ENCODE results near the gene SPATA12. TPM values are rescaled to one million over a fixed set of nuclear protein-coding genes. Genes with fewer than 3 reads are reported as not detected.

Gene SPATA12
- total and polyA plus RNA-seq, 2 of the 8 experiments (the other 6 are each of a cell fraction or from before 2014, with no cell fraction given), result 0.19 to 0.97 TPM

DNA sequence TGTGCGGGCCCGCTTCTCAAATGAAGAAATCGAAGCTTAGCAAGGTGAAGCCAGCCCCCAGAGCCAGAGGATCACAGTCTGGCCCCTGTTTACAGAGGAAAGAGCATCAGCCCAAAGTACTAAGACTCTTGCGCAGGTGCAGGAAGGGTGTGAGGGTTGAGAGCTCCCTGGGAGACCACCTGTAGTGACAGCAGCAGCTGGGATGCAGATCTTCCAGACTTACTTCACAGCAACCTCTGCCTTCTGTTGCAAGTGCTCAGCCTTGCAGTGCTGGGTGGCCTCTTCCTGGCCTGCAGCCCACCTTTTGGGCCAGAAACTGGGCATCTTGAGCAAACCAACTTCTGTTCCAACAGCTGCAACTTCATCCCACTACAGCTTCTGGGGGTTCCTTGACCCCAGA, 19.7 kb downstream of the SPATA12 start:
- POLR2A ChIA-PET (ENCODE audit: partially characterized antibody), result interaction anchor here (1.1 to 2.0 kb wide), 4 partner anchors 8 to 85 kb away, joined by 3 to 7 read pairs (median 5); no protein-coding TSS in a partner anchor
- Histone ChIP-seq H2AK5ac (ENCODE audit: low read depth, low read length) (no peak overlapping the region), H4K8ac (ENCODE audit: extremely low read depth, insufficient read depth, low read length) (no peak overlapping the region; the same call in 1 of the 2 replicates), H2AFZ (ENCODE audit: low read length) (no peak overlapping the region), H4K91ac (replicated peaks; ENCODE audit: insufficient read length, low read length) (no peak overlapping the region), H2BK5ac (ENCODE audit: low read depth, low read length) (no peak overlapping the region), H3K79me1 (ENCODE audit: low read depth, low read length) (no peaks in the 10 kb centered on the region), H3K14ac (ENCODE audit: insufficient read length) (no peak overlapping the region), H3K27me3 (replicated peaks in 1 of 4; ENCODE audit: control insufficient read depth in 3 of 4, extremely low read depth in 1 of 4, insufficient read depth in 3 of 4, low read length in 3 of 4) (peaks cover 0 to 34% (median 27%) of the 10 kb centered on the region in 4 experiments; a peak in 6 of 7 replicates), H3K23me2 (ENCODE audit: low read depth, low read length) (peaks cover 9% of the 10 kb centered on the region), H3K18ac (ENCODE audit: extremely low read depth, low read length) (no peak overlapping the region), H4K5ac (ENCODE audit: insufficient read length, low read depth, low read length) (no peak overlapping the region), H2BK120ac (replicated peaks; ENCODE audit: low read depth, low read length) (no peak overlapping the region), H2BK20ac (ENCODE audit: low read length) (no peak overlapping the region), H3K79me2 (ENCODE audit: control insufficient read depth in 1 of 2, insufficient read depth in 2 of 2, low read length in 2 of 2) (no peaks in the 10 kb centered on the region), H3K9ac (replicated peaks in 1 of 4; ENCODE audit: extremely low read depth in 1 of 4, low read depth in 3 of 4, low read length in 3 of 4) (no peak overlapping the region), H3K23ac (ENCODE audit: insufficient read length) (no peak overlapping the region), H3K4me1 (replicated peaks in 1 of 4; ENCODE audit: control insufficient read depth in 3 of 4, insufficient read depth in 4 of 4, low read length in 3 of 4) (peaks cover 4 to 7% (median 5%) of the 10 kb centered on the region in 4 experiments; a peak in 5 of 7 replicates), H3K4ac (replicated peaks; ENCODE audit: insufficient read length, low read depth, low read length) (no peak overlapping the region), H3K4me3 (ENCODE audit: extremely low read depth in 1 of 4, insufficient read depth in 2 of 4, low read depth in 3 of 4, low read length in 4 of 4) (peak overlapping the region in 1 of 4 experiments; percentile 96; a peak in 1 of 8 replicates), H3K27ac (ENCODE audit: low read depth, low read length) (no peak overlapping the region), H3K4me2 (ENCODE audit: insufficient read depth in 1 of 2, low read depth in 2 of 2, low read length in 2 of 2) (peak overlapping the region; percentile 85 to 97; a peak in 2 of 4 replicates), H3K9me3 (ENCODE audit: insufficient read depth in 2 of 2, low read depth in 1 of 2, low read length in 1 of 2) (no peaks in the 10 kb centered on the region), H4K20me1 (replicated peaks in 1 of 2; ENCODE audit: control insufficient read depth in 1 of 2, insufficient read depth in 2 of 2, low read length in 2 of 2) (peaks cover 0 to 4% of the 10 kb centered on the region in 2 experiments), H2BK15ac (ENCODE audit: low read length) (no peak overlapping the region), H3K36me3 (ENCODE audit: control insufficient read depth in 2 of 4, insufficient read depth in 4 of 4, low read length in 3 of 4) (no peaks in the 10 kb centered on the region), H2BK12ac (ENCODE audit: low read depth, low read length) (no peak overlapping the region), H3K56ac (replicated peaks; ENCODE audit: insufficient read length, low read depth, low read length) (no peak overlapping the region)
- DNase-seq (ENCODE audit: low read depth in 1 of 2, low spot score in 2 of 2) (no peak), FAIRE-seq (no peak)
- no peak for TF ChIP-seq RXRA (IDR thresholded peaks at IDR 0.05; ENCODE audit: insufficient read depth, low read depth, low read length)
- TF ChIP-seq SP2 (IDR thresholded peaks at IDR 0.05; ENCODE audit: low read length), result no peak
- no peak for TF ChIP-seq TBP (IDR thresholded peaks at IDR 0.05; ENCODE audit: low read depth, low read length)
- no peak for TF ChIP-seq EP300 (IDR thresholded peaks at IDR 0.05; ENCODE audit: borderline replicate concordance in 1 of 2, low read depth in 2 of 2, low read length in 2 of 2)
- WGBS, 2 experiments (ENCODE audit: extremely low coverage in 1 of 2, insufficient coverage in 1 of 2, insufficient read length in 1 of 2, insufficient replicate concordance in 2 of 2, low coverage in 1 of 2, low lambda C conversion rate in 2 of 2, missing lambda C conversion rate in 1 of 2), result 79% methylated on average over 4 of the region's 4 CpGs; no CpG with 5 or more reads in 1 of the 2 experiments
- CTCF ChIA-PET (ENCODE audit: partially characterized antibody), result interaction anchor here (0.8 to 2.9 kb wide), 7 partner anchors 14 to 92 kb away, joined by 3 to 14 read pairs (median 3); no protein-coding TSS in a partner anchor
